ENCODE measurements around the gene NDOR1.

Gene NDOR1

GRCh38 chr9:137168904-137169856, 36.3 kb upstream of the NDOR1 start:
- WGBS = under 1% methylated on average over 124 of the region's 124 CpGs
- no peaks in the 10 kb centered on the region for H3K9me3 ChIP-seq (ENCODE audit: insufficient read depth, low read depth, low read length)
- peak overlapping the region; percentile 61 for H3K4me3 ChIP-seq (ENCODE audit: low read length)
- no peaks in the 10 kb centered on the region for H3K36me3 ChIP-seq (ENCODE audit: insufficient read depth, low read length)
- no peaks in the 10 kb centered on the region for H3K4me1 ChIP-seq (ENCODE audit: insufficient read depth, low read length)
- peaks cover 95% of the 10 kb centered on the region for H3K27me3 ChIP-seq (ENCODE audit: insufficient read depth, low read length)
- peak overlapping the region; percentile 8; the same call in 1 of the 2 replicates for H3K9ac ChIP-seq (ENCODE audit: low read depth, low read length)
- H3K27ac ChIP-seq (ENCODE audit: low read depth, low read length) = no peak overlapping the region

- Histone ChIP-seq H3K4me1 (ENCODE audit: insufficient read depth, low read length) (no peaks in the 10 kb centered on the region), H3K4me3 (ENCODE audit: low read length) (peak within 1 kb of the TSS; percentile 61), H3K36me3 (ENCODE audit: insufficient read depth, low read length) (no peaks in the 10 kb centered on the region), H3K9me3 (ENCODE audit: insufficient read depth, low read depth, low read length) (no peaks in the 10 kb centered on the region), H3K27me3 (ENCODE audit: insufficient read depth, low read length) (peaks cover 93% of the 10 kb centered on the region), H3K27ac (ENCODE audit: low read depth, low read length) (no peak within 1 kb of the TSS), H3K9ac (ENCODE audit: low read depth, low read length) (peak within 1 kb of the TSS; percentile 8; the same call in 1 of the 2 replicates)
- WGBS = 16% methylated on average over 41 of the region's 41 CpGs
These were observed 35.6 kb upstream of the NDOR1 start, which contains the start of gene LRRC26 for GRCh38 chr9:137169896-137170358. Gene LRRC26 (minus strand): TSS chr9:137170051. CDS start chr9:137169943, 108 bp downstream.

GRCh38 chr9:137170486-137171148, 34.9 kb upstream of the NDOR1 start:
- no peak overlapping the region; the same call in 1 of the 2 replicates for H3K4me3 ChIP-seq (ENCODE audit: low read length)
- H3K9me3 ChIP-seq (ENCODE audit: insufficient read depth, low read depth, low read length) = no peaks in the 10 kb centered on the region
- no peaks in the 10 kb centered on the region for H3K4me1 ChIP-seq (ENCODE audit: insufficient read depth, low read length)
- H3K36me3 ChIP-seq (ENCODE audit: insufficient read depth, low read length) = no peaks in the 10 kb centered on the region
- no peak overlapping the region for H3K9ac ChIP-seq (ENCODE audit: low read depth, low read length)
- no peak overlapping the region for H3K27ac ChIP-seq (ENCODE audit: low read depth, low read length)
- H3K27me3 ChIP-seq (ENCODE audit: insufficient read depth, low read length) = peaks cover 93% of the 10 kb centered on the region
- 56% methylated on average over 14 of the region's 14 CpGs for WGBS

- 88% methylated on average over 22 of the region's 22 CpGs for WGBS
- H3K4me1 ChIP-seq (ENCODE audit: insufficient read depth, low read length) = no peaks in the 10 kb centered on the region
- H3K4me3 ChIP-seq (ENCODE audit: low read length) = no peak overlapping the region
- H3K27me3 ChIP-seq (ENCODE audit: insufficient read depth, low read length) = peaks cover 89% of the 10 kb centered on the region
- no peak overlapping the region for H3K27ac ChIP-seq (ENCODE audit: low read depth, low read length)
- H3K36me3 ChIP-seq (ENCODE audit: insufficient read depth, low read length) = no peaks in the 10 kb centered on the region
- H3K9ac ChIP-seq (ENCODE audit: low read depth, low read length) = no peak overlapping the region
- no peaks in the 10 kb centered on the region for H3K9me3 ChIP-seq (ENCODE audit: insufficient read depth, low read depth, low read length)
These were observed 34.2 kb upstream of the NDOR1 start for GRCh38 chr9:137171149-137171900.

GRCh38 chr9:137172901-137173795, 32.4 kb upstream of the NDOR1 start:
- H3K4me1 ChIP-seq (ENCODE audit: insufficient read depth, low read length) = no peaks in the 10 kb centered on the region

GRCh38 chr9:137173796-137174664, 31.5 kb upstream of the NDOR1 start:
- WGBS = 88% methylated on average over 45 of the region's 45 CpGs
- H3K4me3 ChIP-seq (ENCODE audit: low read length) = no peak overlapping the region
- peaks cover 62% of the 10 kb centered on the region for H3K27me3 ChIP-seq (ENCODE audit: insufficient read depth, low read length)
- no peak overlapping the region for H3K27ac ChIP-seq (ENCODE audit: low read depth, low read length)
- H3K4me1 ChIP-seq (ENCODE audit: insufficient read depth, low read length) = no peaks in the 10 kb centered on the region
- no peak overlapping the region; the same call in 1 of the 2 replicates for H3K9ac ChIP-seq (ENCODE audit: low read depth, low read length)
- H3K9me3 ChIP-seq (ENCODE audit: insufficient read depth, low read depth, low read length) = no peaks in the 10 kb centered on the region
- H3K36me3 ChIP-seq (ENCODE audit: insufficient read depth, low read length) = peaks cover 4% of the 10 kb centered on the region; the same call in 1 of the 2 replicates

More at GRCh38 chr9:137172901-137173795, 32.4 kb upstream of the NDOR1 start:
- Histone ChIP-seq H3K36me3 (ENCODE audit: insufficient read depth, low read length) (peaks cover 4% of the 10 kb centered on the region; the same call in 1 of the 2 replicates), H3K4me3 (ENCODE audit: low read length) (no peak overlapping the region), H3K9me3 (ENCODE audit: insufficient read depth, low read depth, low read length) (no peaks in the 10 kb centered on the region), H3K27ac (ENCODE audit: low read depth, low read length) (no peak overlapping the region), H3K9ac (ENCODE audit: low read depth, low read length) (no peak overlapping the region), H3K27me3 (ENCODE audit: insufficient read depth, low read length) (peaks cover 71% of the 10 kb centered on the region)
- WGBS = 86% methylated on average over 21 of the region's 21 CpGs

- peaks cover 5% of the 10 kb centered on the region for H3K36me3 ChIP-seq (ENCODE audit: insufficient read depth, low read length)
- no peak overlapping the region for H3K27ac ChIP-seq (ENCODE audit: low read depth, low read length)
- no peak overlapping the region for H3K4me3 ChIP-seq (ENCODE audit: low read length)
- H3K4me1 ChIP-seq (ENCODE audit: insufficient read depth, low read length) = no peaks in the 10 kb centered on the region
- H3K27me3 ChIP-seq (ENCODE audit: insufficient read depth, low read length) = peaks cover 54% of the 10 kb centered on the region
- no peaks in the 10 kb centered on the region for H3K9me3 ChIP-seq (ENCODE audit: insufficient read depth, low read depth, low read length)
- no peak overlapping the region for H3K9ac ChIP-seq (ENCODE audit: low read depth, low read length)
- 16% methylated on average over 34 of the region's 34 CpGs for WGBS
These were observed 30.7 kb upstream of the NDOR1 start for GRCh38 chr9:137174722-137175293.

GRCh38 chr9:137175345-137175961, 30.0 kb upstream of the NDOR1 start:
- H3K4me3 ChIP-seq (ENCODE audit: low read length) = no peak overlapping the region
- 39% methylated on average over 33 of the region's 33 CpGs for WGBS
- H3K27me3 ChIP-seq (ENCODE audit: insufficient read depth, low read length) = peaks cover 48% of the 10 kb centered on the region
- H3K4me1 ChIP-seq (ENCODE audit: insufficient read depth, low read length) = no peaks in the 10 kb centered on the region
- no peak overlapping the region for H3K9ac ChIP-seq (ENCODE audit: low read depth, low read length)
- H3K36me3 ChIP-seq (ENCODE audit: insufficient read depth, low read length) = peaks cover 10% of the 10 kb centered on the region
- no peak overlapping the region for H3K27ac ChIP-seq (ENCODE audit: low read depth, low read length)
- H3K9me3 ChIP-seq (ENCODE audit: insufficient read depth, low read depth, low read length) = no peaks in the 10 kb centered on the region

Data from HUES64 (cell line).